Measurements from ENCODE around the gene PLEKHA4.
"Not testable (repeated sequence)": the region's sequence is repeated elsewhere in the genome, so short reads cannot be mapped to it uniquely, and the experiment has no call there.

PLEKHA4 gene

DNA sequence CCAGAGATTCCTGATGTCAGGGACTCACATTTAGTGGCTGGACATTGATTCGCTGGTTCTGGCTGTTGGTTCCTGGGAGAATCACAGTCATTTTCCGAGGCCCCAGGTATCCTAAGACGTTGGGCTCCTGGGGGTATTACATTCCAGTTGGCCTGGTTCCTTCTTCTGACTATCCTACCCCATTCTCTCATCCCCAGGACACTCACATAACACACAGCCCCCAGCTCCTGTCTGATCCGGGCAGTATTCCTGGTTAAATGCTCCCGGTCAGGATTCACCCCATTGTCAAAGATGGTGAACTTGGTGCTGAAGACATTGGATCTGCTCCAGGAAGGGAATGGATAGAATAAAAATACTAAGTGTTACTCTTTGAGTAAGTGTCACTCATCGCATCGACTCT lies 15.3 kb upstream of the PLEKHA4 start:
- DNase-seq, result no peak

DNA sequence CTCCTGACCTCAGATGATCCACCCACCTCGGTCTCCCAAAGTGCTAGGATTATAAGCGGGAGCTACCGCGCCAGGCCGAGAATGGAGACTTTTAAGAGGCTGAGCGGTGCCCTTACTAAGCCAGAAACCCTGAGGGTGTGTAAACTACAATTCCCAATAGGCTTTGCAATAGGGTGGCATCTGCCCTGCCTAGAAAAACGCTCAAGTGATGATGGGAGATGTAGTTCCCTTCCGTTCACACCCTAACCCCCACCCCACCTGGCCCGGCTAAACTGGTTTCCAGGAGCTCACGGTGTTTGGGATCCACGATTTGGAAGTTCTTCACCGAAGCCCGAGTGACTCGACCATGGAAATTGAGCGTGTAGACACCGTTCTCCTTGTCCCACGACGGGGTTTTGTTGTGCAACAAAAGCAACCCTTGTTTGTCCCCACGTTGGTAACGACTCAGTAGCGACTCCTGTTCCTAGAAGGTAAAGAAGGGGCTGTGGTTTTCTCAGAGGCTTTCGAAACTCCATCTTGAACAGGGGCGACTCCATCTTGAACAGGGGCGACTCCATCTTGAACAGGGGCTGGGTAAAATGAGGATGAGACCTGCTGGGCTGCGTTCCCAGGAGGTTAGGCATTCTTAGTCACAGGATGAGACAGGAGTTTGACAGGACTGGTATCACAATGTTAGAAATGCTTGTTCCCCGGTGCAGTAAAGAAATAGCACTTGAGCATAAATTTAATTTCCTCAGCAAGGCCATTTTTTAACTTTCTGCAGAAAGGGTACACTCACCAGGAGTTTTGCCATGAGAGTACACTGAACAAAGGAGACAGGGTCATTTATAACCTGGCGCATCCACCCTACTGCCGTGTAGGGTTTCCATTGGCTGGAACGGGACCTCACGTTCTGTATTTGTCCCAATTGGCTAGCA lies 13.6 kb upstream of the PLEKHA4 start:
- DNase-seq, result no peak

DNA sequence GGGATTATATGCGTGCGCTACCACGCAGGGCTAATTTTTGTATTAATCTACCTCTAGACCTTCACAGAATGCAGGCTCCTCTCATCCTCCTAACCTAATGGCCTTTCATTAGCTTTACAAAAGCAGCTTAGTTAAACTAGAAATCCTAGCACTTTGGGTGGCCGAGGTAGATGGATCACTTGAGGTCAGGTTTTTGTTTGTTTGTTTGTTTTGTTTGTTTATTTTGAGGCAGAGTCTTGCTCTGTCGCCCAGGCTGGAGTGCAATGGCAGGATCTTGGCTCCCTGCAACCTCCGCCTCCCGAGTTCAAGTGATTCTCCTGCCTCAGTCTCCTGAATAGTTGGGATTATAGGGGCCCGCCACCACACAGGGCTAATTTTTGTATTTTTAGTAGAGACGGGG lies 11.3 kb upstream of the PLEKHA4 start:
- DNase-seq, result not testable (repeated sequence)

DNA sequence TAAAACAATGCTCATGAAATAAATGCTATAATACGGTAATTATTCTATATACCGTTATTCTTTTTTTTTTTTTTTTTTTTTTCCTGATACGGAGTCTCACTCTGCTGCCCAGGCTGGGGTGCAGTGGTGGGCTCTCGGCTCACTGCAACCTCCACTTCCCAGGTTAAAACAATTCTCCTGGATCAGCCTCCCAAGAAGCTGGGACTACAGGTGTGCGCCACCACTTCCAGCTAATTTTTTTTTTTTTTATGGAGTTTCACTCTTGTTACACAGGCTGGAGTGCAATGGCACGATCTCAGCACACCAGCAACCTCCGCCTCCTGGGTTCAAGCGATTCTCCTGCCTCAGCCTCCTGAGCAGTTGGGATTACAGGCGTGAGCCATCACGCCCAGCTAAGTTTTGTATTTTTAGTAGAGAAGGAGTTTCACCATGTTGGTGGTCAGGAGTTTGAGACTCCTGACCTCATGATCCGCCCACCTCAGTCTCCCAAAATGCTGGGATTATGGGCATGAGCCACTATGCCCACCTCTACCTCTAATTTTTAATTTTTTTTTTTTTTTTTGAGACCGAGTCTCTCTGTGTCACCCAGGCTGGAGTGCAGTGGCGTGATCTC lies 10.7 kb upstream of the PLEKHA4 start:
- no peak for DNase-seq

DNA sequence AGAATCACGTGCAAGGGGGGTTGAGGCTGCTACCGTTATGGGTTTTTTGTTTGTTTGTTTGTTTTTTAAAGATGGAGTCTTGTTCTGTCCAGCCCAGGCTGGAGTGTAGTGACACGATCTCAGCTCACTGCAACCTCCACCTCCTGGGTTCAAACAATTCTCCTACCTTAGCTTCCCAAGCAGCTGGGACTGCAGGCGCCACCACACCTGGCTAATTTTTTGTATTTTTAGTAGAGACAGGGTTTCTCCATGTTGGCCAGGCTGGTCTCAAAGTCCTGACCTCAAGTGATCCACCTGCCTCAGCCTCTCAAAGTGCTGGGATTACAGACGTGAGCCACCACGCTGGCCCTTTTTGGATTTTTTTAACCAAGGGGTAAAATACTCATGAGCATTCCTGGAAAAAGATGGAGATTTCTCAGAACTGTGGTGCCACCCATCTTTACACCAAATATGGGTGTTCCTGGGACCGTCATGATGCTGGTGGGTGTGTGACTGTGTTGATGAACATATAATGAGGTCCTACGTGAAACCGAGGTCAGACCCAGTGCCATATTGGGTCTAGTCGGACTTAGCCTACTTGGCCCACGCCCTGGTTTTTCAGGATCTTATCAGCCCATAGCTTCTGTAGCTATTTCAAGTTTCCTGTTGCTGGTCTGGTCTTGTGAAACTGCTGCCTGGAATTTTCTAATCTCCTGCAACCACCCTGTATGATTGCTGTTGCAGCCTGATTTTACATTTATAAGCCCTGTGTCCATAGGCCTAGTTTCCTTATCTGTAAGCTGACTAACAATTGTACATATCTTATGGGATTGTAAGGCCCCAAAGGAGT lies 10.0 kb upstream of the PLEKHA4 start:
- no peak for DNase-seq

DNA sequence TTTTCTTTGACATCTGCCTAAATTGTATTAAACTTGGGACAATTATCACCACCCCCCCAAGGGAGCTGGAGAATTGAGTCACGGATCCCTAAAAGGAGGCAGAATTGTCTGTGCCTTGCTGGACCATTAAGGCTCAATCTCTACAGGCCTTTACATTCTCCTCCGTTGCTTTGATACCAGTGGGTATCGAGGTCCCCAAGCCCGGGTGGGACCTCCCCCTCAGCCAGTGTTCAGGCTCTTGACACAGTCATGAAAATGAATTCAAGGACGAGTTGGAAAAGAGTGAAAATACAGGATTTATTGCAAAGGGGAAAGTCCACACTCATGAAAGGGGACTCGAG lies 9.4 kb upstream of the PLEKHA4 start:
- DNase-seq, result no peak

DNA sequence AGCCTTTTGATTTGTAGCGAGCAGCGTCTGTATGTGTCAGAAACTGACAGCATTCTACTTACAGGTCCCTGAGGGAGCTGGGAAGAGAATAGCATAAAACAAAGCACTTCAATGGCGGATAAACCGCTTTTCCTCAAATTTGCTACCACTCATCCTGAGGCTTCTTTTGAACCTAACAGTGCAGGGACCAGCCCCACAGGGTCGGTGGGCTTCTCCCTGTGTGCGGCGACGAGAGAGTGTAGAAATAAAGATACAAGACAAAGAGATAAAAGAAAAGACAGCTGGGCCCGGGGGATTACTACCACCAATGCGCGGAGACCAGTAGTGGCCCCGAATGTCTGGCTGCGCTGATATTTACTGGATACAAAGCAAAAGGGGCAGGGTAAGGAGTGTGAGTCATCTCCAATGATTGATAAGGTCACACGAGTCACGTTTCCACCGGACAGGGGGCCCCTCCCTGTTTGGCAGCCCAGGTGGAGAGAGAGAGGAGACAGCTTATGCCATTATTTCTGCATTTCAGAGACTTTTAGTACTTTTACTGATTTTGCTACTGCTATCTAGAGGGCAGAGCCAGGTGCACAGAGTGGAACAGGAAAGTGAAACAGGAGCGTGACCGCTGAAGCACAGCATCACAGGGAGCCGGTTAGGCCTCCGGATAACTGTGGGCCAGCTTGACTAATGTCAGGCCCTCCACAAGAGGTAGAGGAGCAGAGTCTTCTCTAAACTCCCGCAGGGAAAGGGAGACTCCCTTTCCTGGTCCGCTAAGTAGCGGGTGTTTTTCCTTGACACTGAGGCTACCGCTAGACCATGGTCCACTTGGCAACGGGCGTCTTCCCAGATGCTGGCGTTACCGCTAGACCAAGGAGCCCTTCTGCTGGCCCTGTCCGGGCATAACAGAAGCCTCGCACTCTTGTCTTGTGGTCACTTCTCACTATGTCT lies 7.9 kb upstream of the PLEKHA4 start:
- DNase-seq, result not testable (repeated sequence)

DNA sequence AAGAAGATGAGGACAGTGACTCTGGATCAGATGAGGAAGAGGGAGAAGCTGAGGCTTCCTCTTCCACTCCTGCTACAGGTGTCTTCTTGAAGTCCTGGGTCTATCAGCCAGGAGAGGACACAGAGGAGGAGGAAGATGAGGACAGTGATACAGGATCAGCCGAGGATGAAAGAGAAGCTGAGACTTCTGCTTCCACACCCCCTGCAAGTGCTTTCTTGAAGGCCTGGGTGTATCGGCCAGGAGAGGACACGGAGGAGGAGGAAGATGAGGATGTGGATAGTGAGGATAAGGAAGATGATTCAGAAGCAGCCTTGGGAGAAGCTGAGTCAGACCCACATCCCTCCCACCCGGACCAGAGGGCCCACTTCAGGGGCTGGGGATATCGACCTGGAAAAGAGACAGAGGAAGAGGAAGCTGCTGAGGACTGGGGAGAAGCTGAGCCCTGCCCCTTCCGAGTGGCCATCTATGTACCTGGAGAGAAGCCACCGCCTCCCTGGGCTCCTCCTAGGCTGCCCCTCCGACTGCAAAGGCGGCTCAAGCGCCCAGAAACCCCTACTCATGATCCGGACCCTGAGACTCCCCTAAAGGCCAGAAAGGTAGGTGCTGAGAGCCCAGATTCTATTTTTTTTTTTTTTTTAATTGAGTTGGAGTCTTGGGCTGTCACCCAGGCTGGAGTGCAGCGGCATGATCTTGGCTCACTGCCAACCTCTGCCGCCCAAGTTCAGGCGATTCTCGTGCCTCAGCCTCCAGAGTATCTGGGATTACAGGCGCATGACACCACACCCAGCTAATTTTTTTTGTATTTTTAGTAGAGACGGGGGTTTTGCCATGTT lies 6.1 kb upstream of the PLEKHA4 start:
- DNase-seq, result no peak

DNA sequence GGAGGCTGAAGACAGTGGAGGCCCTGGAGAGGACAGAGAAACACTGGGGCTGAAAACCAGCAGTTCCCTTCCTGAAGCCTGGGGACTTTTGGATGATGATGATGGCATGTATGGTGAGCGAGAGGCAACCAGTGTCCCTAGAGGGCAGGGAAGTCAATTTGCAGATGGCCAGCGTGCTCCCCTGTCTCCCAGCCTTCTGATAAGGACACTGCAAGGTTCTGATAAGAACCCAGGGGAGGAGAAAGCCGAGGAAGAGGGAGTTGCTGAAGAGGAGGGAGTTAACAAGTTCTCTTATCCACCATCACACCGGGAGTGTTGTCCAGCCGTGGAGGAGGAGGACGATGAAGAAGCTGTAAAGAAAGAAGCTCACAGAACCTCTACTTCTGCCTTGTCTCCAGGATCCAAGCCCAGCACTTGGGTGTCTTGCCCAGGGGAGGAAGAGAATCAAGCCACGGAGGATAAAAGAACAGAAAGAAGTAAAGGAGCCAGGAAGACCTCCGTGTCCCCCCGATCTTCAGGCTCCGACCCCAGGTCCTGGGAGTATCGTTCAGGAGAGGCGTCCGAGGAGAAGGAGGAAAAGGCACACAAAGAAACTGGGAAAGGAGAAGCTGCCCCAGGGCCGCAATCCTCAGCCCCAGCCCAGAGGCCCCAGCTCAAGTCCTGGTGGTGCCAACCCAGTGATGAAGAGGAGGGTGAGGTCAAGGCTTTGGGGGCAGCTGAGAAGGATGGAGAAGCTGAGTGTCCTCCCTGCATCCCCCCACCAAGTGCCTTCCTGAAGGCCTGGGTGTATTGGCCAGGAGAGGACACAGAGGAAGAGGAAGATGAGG lies 5.3 kb upstream of the PLEKHA4 start:
- no peak for DNase-seq

DNA sequence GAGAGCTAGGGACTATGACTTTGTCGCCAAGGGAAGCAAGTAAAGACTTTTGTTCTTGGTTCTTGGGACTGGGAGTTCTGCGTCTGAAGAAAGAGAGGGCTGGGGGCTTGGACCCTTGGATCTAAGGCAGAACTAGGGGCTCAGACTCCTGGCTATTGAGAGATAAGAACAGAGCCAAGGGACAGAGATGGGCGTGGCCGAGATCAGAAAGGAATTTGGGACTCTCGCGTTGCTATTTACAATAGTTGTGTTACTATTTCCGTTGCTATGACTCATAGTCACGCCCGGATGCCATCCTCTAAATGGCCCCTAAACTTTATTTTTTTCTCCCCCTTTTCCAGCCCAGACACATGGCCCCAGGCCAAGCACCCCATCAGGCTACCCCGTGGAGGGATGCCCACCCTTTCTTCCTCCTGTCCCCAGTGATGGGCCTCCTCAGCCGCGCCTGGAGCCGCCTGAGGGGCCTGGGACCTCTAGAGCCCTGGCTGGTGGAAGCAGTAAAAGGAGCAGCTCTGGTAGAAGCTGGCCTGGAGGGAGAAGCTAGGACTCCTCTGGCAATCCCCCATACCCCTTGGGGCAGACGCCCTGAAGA lies 4.6 kb upstream of the PLEKHA4 start:
- DNase-seq, result peak; percentile 27

DNA sequence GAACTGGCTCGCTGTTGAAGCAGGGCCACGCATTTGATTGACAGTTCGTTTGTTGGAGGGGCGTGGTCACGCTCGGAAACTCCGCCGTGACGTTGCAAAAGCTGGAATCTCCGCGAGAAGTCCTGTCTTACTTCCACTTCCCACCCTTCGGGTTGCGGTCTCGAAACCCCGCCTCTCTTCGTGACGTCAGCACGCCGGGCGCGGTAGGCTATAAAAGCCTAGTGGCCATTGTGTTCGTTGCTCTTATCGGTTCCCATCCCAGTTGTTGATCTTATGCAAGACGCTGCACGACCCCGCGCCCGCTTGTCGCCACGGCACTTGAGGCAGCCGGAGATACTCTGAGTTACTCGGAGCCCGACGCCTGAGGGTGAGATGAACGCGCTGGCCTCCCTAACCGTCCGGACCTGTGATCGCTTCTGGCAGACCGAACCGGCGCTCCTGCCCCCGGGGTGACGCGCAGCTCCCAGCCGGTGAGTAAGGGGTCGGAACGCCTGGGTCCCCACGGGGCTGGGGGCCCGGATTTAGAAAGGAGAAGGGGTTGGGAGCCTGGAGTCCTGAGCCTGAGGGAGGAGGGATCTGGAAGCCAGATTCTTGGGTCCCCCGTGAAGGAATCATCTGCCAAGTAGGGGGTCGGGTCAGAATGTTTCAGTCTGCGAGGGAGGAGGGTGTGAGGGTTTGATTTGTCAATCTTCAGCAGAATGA lies 3.9 kb upstream of the PLEKHA4 start, which contains the start of gene PPP1R15A:
TSS of gene PPP1R15A (plus strand) at position 240 of the 702 bp plus-strand sequence. CDS start 813 bp downstream, outside the sequence.
- peak; percentile 93 for DNase-seq

DNA sequence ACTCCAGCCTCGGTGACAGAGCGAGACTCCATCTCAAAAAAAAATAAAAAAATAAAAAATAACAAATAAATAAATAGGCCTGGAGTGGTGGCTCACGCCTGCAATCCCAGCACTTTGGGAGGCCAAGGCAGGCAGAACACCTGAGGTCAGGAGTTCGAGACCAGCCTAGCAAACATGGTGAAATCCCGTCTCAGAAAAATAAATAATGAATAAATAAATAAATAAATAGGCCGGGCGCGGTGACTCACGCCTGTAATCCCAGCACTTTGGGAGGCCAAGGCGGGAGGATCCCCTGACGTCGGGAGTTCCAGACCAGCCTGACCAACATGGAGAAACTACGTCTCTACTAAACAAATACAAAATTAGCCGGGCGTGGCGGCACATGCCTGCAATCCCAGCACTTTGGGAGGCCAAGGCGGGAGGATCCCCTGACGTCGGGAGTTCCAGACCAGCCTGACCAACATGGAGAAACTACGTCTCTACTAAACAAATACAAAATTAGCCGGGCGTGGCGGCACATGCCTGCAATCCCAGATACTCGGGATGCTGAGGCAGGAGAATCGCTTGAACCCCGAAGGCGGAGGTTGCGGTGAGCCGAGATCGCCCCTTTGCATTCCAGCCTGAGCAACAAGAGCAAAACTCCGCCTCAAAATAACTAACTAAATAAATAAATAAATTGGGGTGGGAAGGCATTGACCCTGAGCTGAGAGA lies 3.2 kb upstream of the PLEKHA4 start:
- not testable (repeated sequence) for DNase-seq

DNA sequence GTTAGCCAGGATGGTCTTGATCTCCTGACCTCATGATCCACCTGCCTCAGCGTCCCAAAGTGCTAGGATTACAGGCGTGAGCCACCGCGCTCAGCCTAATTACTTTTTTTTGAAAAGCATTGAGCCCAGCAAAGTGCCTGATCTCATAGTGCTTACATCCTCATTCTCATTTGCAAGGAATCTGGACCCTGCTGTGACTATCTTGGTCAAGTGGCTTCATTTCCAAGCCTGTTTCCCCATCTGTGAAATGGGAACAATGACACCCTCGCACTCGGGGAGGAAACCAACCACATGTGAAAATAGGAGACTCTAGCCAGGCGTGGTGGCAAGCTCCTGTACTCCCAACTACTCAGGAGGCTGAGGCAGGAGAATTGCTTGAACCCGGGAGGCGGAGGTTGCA lies 1.6 kb upstream of the PLEKHA4 start:
- no peak for DNase-seq

DNA sequence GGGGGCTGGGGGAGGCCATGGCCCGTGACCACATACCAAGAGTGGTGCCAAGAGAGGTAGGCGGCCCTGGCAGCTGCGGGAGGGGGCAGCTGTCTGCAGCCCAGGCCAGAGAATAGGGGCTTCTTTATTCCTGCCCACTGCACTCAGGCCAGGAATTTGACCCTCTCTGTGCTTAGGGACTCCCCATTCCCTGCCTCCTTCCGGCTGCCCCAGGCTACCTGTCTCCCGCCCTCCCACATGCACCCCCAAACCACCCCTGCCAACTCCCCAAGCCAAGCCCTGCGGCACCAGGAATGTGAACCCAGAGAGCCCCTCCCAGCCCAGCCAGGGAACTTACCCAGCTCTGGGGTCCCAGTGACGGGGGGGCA lies 687 bp downstream of the PLEKHA4 start:
- no peak for DNase-seq

DNA sequence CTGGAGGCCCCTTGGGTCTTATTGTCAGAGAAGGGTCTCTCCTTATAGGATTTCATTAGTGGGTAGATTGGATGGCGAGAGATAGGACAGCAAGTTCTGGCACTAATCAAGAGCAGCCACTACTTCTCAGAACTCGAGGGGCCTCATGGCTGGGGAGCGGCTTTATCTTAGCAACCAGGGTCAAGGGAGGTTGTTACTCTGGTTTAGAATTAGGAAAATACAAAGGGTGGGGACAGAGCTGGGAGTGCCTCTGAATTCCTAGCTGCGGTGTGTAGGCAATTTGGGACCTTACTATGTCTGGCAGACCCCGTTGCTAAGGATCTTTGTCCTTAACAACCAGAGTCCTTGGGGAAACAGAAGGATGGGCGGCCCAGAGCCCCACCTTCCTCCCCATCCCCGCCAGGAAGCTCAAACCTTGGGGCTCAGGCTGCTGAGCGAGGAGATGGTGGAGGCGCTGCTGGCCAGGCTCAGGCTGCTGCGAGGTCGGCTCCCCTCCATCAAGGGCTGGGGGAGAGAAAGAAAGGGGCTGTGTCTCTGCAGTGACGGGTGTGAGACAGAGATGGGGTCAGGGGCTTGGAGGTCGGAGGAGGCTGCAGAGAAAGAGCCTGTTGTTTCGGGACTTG lies 1.2 kb downstream of the PLEKHA4 start:
- no peak for DNase-seq

DNA sequence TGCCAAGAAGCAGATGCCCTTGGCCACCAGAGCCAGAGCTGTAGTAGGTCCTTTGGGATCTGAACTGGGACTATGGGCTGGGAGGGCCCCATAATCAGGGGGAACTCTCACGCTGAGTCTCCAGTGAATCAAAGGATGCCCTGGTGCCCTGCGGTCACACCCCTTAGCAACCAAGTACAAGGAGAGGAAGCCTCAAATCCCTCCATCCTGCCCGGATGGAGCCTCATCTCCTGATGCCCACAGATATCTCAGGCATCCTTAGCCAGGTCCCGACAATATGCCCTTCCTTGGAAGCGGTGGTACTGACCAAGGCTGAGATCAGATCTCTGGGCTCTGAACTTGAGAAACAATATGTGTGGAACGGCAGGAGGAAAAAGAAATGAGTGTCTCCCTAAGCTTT lies 1.7 kb downstream of the PLEKHA4 start:
- no peak for DNase-seq

DNA sequence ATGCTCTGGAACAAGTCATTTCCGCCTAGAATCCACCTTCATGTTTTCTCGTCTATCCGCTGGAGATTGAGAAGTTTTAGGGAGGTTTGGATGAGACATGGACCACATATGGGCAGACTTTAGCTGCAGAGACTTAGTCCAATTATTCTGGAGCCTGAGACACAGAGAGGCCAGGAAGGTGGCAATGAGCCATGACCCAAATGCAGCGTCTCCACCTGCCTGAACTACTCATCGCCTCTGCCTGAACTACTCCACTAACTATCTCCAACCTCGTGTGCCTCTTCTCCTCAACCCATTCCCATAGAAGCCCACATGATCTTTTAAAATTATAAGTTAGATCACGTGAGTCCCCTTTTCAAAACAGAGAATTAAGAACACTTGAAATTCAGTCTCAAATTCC lies 5.6 kb downstream of the PLEKHA4 start:
- DNase-seq, result no peak

DNA sequence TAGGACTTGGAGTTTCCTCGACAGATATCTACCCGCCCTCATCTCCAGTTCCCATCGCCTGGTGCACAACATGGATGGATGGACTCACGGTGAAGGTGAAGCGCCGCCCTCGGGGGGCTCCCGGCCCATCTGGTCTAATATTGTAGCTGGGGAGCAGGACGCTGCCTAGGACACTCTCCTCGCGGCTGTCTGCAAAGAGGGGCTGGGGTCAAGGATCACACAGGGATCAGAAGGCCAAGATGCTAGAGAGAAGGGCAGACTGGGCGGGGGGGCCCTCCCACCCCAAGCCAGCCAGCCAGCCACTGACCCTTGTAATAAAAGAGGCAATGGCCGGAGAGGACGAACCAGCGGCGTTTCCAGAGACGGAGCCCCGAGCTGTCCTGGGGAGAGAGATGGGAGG lies 7.1 kb downstream of the PLEKHA4 start:
- no peak for DNase-seq

Data from GDM1 (cell line).